AG09319 (cell line): ENCODE measurements around the gene SLC22A13.

ENCODE experiments used
- DNase-seq: peaks from one replicate; pipeline ENCODE4 v3.0.0-alpha.2; 2010; ENCODE audit warnings: low read depth; ENCODE audit errors: extremely low read depth
- TF ChIP-seq, protein P1 (sequence below): IDR thresholded peaks from 2 replicates; pipeline ENCODE4 v1.5.1; 2011; ENCODE audit warnings: low read depth, mild to moderate bottlenecking, inconsistent platforms, low read length, moderate library complexity

The SLC22A13 gene

GRCh38 chr3:38264779-38265178, 833 bp upstream of the SLC22A13 start:
- no peak for DNase-seq
- TF ChIP-seq, protein P1, sequence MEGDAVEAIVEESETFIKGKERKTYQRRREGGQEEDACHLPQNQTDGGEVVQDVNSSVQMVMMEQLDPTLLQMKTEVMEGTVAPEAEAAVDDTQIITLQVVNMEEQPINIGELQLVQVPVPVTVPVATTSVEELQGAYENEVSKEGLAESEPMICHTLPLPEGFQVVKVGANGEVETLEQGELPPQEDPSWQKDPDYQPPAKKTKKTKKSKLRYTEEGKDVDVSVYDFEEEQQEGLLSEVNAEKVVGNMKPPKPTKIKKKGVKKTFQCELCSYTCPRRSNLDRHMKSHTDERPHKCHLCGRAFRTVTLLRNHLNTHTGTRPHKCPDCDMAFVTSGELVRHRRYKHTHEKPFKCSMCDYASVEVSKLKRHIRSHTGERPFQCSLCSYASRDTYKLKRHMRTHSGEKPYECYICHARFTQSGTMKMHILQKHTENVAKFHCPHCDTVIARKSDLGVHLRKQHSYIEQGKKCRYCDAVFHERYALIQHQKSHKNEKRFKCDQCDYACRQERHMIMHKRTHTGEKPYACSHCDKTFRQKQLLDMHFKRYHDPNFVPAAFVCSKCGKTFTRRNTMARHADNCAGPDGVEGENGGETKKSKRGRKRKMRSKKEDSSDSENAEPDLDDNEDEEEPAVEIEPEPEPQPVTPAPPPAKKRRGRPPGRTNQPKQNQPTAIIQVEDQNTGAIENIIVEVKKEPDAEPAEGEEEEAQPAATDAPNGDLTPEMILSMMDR: no peak

GRCh38 chr3:38266810-38267209, 1.2 kb downstream of the SLC22A13 start:
- TF ChIP-seq, protein P1: no peak
- DNase-seq: no peak

DNA sequence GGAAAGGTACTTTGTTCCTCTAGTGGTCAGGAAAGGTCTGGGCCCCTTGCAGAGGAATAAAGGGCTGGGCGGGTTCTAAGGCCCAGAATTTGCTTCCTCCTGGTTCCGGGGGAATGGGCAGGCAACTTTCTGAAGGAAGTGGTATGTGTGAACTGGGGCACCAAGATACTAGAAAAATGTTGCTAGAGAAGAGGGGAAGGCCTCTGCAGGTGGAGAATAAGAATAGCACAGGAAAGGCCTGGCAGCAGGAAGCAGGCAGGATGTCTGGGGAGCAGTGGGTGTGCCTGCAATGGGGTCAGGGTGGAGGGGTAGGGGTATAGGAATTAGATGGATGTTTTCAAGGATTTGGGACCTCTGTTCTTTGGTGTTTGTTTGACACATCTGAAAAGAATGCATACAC, 2.0 kb downstream of the SLC22A13 start:
- TF ChIP-seq, protein P1: no peak
- DNase-seq: no peak

DNA sequence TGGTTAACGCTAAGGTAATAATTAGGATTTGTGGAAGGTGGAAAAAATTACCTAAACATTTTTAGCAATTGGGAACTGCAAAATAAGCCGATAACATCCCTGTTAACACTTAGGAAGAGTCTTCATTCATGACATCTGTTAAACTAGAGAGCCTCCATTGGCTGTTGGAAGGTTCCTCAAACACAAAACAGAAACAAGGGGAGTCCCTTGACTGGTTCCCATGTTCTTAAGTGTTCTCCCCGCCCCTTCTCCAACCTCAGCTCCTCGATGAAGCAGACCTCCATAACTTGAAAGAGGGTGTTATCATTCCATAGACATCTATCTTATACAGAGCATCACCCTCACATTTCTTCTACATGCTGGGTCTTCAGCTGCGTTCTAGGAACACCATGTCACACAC, 2.5 kb downstream of the SLC22A13 start:
- DNase-seq: no peak
- TF ChIP-seq, protein P1: no peak

- no peak for DNase-seq
- TF ChIP-seq, protein P1: no peak
These were observed 2.9 kb downstream of the SLC22A13 start for GRCh38 chr3:38268522-38268921.

DNA sequence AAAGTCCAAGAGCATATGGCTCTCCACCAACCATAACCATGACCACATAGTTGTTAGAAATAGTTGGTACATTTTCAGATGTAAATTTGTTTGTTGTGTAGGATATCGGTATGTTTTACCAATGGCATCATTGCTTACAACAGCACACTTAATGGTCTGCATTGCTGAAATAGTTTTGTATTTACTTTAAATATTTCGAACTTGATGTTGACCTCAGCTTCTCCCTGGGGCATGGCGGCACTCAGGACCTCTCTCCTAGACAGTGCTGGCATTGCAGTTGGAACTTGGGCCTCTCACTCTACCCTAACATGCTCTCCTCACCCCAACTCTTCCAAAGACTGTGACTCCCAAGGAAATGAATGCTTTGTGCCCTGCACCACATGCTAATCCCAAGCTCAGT, 5.0 kb downstream of the SLC22A13 start:
- no peak for DNase-seq
- TF ChIP-seq, protein P1: no peak

GRCh38 chr3:38271553-38271952, 5.9 kb downstream of the SLC22A13 start:
- TF ChIP-seq, protein P1: no peak
- DNase-seq: no peak
